Spleen (tissue), 7 donors: ENCODE results near the gene ANKS1B.

ENCODE experiments used
- CTCF ChIP-seq, 11 experiments: fragments of 200-600 bp in 7 of 11; fragments of 450-650 bp in 4 of 11; sonication (generic) in 4 of 11; IDR thresholded peaks in 8 of 11; conservative IDR thresholded peaks in 3 of 11; 1 replicate in 7 of 11; 2 replicates in 4 of 11; pipeline versions ENCODE4 v1.4.0 to v1.8.0; 2016 to 2021; ENCODE audit warnings: antibody characterized with exemption in 11 of 11, inconsistent platforms in 4 of 11, mild to moderate bottlenecking in 1 of 11
- POLR2A ChIP-seq, 3 donors: fragments of 450-650 bp; IDR thresholded peaks; one replicate each; pipeline ENCODE4 v1.5.1; 2017; ENCODE audit warnings: antibody characterized with exemption in 3 of 3, mild to moderate bottlenecking in 1 of 3
- donor health status: DM: no; HTN: no; CAD: no; lungs with moderate emphysema.
- donor health status: DM: no; HTN: no; CAD: no.
- donor health status: DM: no; HTN: no; CAD: no.

GRCh38 chr12:99935608-99936007, 49.1 kb downstream of the ANKS1B start:
- TF ChIP-seq CTCF (IDR thresholded peaks at IDR 0.05 in 8 of 11, conservative IDR thresholded peaks at IDR 0.05 in 3 of 11) (no peak), POLR2A (IDR thresholded peaks at IDR 0.05) (no peak)
